Measurements from ENCODE around the gene PTPRR.

The PTPRR gene

GRCh38 chr12:70787612-70788011 lies 132.9 kb downstream of the PTPRR start:
- DNase-seq, result no peak

- no peak for DNase-seq
Observed at GRCh38 chr12:70785896-70786295, 134.6 kb downstream of the PTPRR start.

GRCh38 chr12:70784042-70784668 lies 136.4 kb downstream of the PTPRR start:
- DNase-seq, result no peak

- DNase-seq, result no peak
Observed at GRCh38 chr12:70783455-70783854, 137.1 kb downstream of the PTPRR start.

- DNase-seq, result no peak
Observed at GRCh38 chr12:70779250-70779649, 141.3 kb downstream of the PTPRR start.

GRCh38 chr12:70774055-70774454 lies 146.5 kb downstream of the PTPRR start:
- no peak for DNase-seq

- no peak for DNase-seq
Observed at GRCh38 chr12:70772836-70773235, 147.7 kb downstream of the PTPRR start.

GRCh38 chr12:70771581-70771980 lies 149.0 kb downstream of the PTPRR start:
- DNase-seq, result no peak

GRCh38 chr12:70763666-70764065 lies 156.9 kb downstream of the PTPRR start:
- no peak for DNase-seq

- DNase-seq, result no peak
Observed at GRCh38 chr12:70762000-70762399, 158.5 kb downstream of the PTPRR start.

- no peak for DNase-seq
Observed at GRCh38 chr12:70759161-70759918, 161.2 kb downstream of the PTPRR start.

- DNase-seq, result no peak
Observed at GRCh38 chr12:70758494-70758845, 162.1 kb downstream of the PTPRR start.

GRCh38 chr12:70757830-70758493 lies 162.6 kb downstream of the PTPRR start:
- no peak for DNase-seq

- DNase-seq, result no peak
Observed at GRCh38 chr12:70756791-70757190, 163.7 kb downstream of the PTPRR start.

- no peak for DNase-seq
Observed at GRCh38 chr12:70756118-70756517, 164.4 kb downstream of the PTPRR start.

GRCh38 chr12:70754330-70754741 lies 166.2 kb downstream of the PTPRR start:
- no peak for DNase-seq

GRCh38 chr12:70752327-70752726 lies 168.2 kb downstream of the PTPRR start:
- DNase-seq, result no peak

GRCh38 chr12:70749931-70750330 lies 170.6 kb downstream of the PTPRR start:
- DNase-seq, result no peak

GRCh38 chr12:70748809-70749208 lies 171.7 kb downstream of the PTPRR start:
- DNase-seq, result no peak

- DNase-seq, result no peak
Observed at GRCh38 chr12:70747445-70748260, 172.9 kb downstream of the PTPRR start.

- DNase-seq, result no peak
Observed at GRCh38 chr12:70745048-70745447, 175.5 kb downstream of the PTPRR start.

GRCh38 chr12:70744178-70744577 lies 176.4 kb downstream of the PTPRR start:
- no peak for DNase-seq

- DNase-seq, result no peak
Observed at GRCh38 chr12:70741256-70741655, 179.3 kb downstream of the PTPRR start.
